Astrocyte of the hippocampus (primary cell): ENCODE results near the gene FRMD4B.
"Not testable (repeated sequence)": the region's sequence is repeated elsewhere in the genome, so short reads cannot be mapped to it uniquely, and the experiment has no call there.

Source experiments
- DNase-seq: peaks from one replicate; pipeline ENCODE4 v3.0.0; 2011; ENCODE audit warnings: low read depth, low spot score

The FRMD4B gene

GRCh38 chr3:69283913-69284611, 101.8 kb downstream of the FRMD4B start:
- DNase-seq: no peak

GRCh38 chr3:69283496-69283895, 102.4 kb downstream of the FRMD4B start:
- DNase-seq: no peak

GRCh38 chr3:69282181-69282580, 103.7 kb downstream of the FRMD4B start:
- DNase-seq: no peak

GRCh38 chr3:69277403-69277802, 108.5 kb downstream of the FRMD4B start:
- DNase-seq: not testable (repeated sequence)

GRCh38 chr3:69276884-69277283, 109.0 kb downstream of the FRMD4B start:
- no peak for DNase-seq

GRCh38 chr3:69276191-69276590, 109.7 kb downstream of the FRMD4B start:
- DNase-seq: not testable (repeated sequence)

GRCh38 chr3:69273896-69274295, 112.0 kb downstream of the FRMD4B start:
- no peak for DNase-seq

GRCh38 chr3:69272556-69272955, 113.3 kb downstream of the FRMD4B start:
- no peak for DNase-seq

- no peak for DNase-seq
Measured at GRCh38 chr3:69271098-69271497, 114.8 kb downstream of the FRMD4B start.

GRCh38 chr3:69266585-69266984, 119.3 kb downstream of the FRMD4B start:
- no peak for DNase-seq

GRCh38 chr3:69266071-69266470, 119.8 kb downstream of the FRMD4B start:
- not testable (repeated sequence) for DNase-seq

- not testable (repeated sequence) for DNase-seq
Measured at GRCh38 chr3:69260843-69261405, 125.0 kb downstream of the FRMD4B start.

- no peak for DNase-seq
Measured at GRCh38 chr3:69260216-69260787, 125.6 kb downstream of the FRMD4B start.

- no peak for DNase-seq
Measured at GRCh38 chr3:69259125-69259524, 126.8 kb downstream of the FRMD4B start.

- no peak for DNase-seq
Measured at GRCh38 chr3:69255928-69256327, 130.0 kb downstream of the FRMD4B start.

GRCh38 chr3:69254351-69254750, 131.5 kb downstream of the FRMD4B start:
- DNase-seq: no peak

GRCh38 chr3:69252631-69253030, 133.3 kb downstream of the FRMD4B start:
- DNase-seq: no peak

GRCh38 chr3:69252141-69252540, 133.7 kb downstream of the FRMD4B start:
- no peak for DNase-seq

GRCh38 chr3:69251078-69251805, 134.6 kb downstream of the FRMD4B start:
- no peak for DNase-seq

GRCh38 chr3:69250014-69250413, 135.9 kb downstream of the FRMD4B start:
- peak; percentile 83 for DNase-seq

- DNase-seq: no peak
Measured at GRCh38 chr3:69249001-69249400, 136.9 kb downstream of the FRMD4B start.

- DNase-seq: no peak
Measured at GRCh38 chr3:69248436-69248835, 137.5 kb downstream of the FRMD4B start.
